Measurements from ENCODE around the gene SNCAIP.

The SNCAIP gene

DNA sequence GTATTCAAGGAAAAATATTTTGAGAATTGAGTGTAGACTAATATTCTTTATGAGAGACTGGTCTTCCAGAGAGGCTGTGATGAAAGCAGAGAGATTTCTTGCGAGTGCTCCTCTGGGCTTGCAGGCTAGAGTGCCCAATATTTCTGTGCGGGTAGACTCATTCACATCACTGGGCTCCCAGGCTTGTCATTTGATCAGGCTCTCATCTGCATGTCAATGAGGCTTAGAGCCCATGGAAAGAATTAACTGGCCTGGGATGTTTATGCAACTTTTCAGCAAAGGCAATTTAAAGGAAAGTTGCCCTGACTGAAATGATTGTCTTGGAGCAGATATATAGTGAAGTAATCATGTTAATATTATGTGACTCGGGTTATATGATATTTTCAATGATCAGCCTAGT, 42.3 kb downstream of the SNCAIP start:
- ATAC-seq, result no peak
- TF ChIP-seq ZFP30 (CRISPR knock-in tag; IDR thresholded peaks at IDR 0.05), result no peak
- TF ChIP-seq ISL1 (CRISPR knock-in tag; IDR thresholded peaks at IDR 0.05), result no peak
- TF ChIP-seq, protein P1, sequence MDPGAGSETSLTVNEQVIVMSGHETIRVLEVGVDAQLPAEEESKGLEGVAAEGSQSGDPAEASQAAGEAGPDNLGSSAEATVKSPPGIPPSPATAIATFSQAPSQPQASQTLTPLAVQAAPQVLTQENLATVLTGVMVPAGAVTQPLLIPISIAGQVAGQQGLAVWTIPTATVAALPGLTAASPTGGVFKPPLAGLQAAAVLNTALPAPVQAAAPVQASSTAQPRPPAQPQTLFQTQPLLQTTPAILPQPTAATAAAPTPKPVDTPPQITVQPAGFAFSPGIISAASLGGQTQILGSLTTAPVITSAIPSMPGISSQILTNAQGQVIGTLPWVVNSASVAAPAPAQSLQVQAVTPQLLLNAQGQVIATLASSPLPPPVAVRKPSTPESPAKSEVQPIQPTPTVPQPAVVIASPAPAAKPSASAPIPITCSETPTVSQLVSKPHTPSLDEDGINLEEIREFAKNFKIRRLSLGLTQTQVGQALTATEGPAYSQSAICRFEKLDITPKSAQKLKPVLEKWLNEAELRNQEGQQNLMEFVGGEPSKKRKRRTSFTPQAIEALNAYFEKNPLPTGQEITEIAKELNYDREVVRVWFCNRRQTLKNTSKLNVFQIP (CRISPR knock-in tag; IDR thresholded peaks at IDR 0.05; ENCODE audit: borderline replicate concordance, low read depth), result no peak
- TF ChIP-seq CSDC2 (CRISPR knock-in tag; IDR thresholded peaks at IDR 0.05), result no peak
- no peak for TF ChIP-seq ZNF8 (CRISPR knock-in tag; IDR thresholded peaks at IDR 0.05)
- TF ChIP-seq, protein P2, sequence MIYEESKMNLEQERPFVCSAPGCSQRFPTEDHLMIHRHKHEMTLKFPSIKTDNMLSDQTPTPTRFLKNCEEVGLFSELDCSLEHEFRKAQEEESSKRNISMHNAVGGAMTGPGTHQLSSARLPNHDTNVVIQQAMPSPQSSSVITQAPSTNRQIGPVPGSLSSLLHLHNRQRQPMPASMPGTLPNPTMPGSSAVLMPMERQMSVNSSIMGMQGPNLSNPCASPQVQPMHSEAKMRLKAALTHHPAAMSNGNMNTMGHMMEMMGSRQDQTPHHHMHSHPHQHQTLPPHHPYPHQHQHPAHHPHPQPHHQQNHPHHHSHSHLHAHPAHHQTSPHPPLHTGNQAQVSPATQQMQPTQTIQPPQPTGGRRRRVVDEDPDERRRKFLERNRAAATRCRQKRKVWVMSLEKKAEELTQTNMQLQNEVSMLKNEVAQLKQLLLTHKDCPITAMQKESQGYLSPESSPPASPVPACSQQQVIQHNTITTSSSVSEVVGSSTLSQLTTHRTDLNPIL (CRISPR knock-in tag; IDR thresholded peaks at IDR 0.05; ENCODE audit: low read depth), result no peak

DNA sequence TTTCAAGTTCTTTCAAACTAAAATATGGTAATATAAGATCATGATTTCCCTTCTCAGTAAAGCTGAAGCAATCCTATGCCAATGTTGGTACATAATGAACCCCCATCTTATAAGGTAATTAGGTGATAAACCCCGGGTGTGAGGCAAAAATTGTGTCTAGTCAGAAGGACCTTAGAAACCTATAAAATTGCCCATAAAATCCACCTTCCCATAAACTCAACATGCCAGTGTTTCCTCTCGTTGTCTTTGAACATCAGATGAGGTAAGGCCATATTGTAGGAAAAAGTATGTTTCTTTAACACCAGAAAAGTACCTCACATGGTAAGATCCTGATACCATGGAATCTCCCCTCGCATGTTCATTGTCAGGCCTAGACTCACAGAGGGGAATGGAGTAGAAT, 43.3 kb downstream of the SNCAIP start:
- ATAC-seq, result no peak
- TF ChIP-seq ZNF8 (CRISPR knock-in tag; IDR thresholded peaks at IDR 0.05) (no peak), BACH2 (CRISPR knock-in tag; IDR thresholded peaks at IDR 0.05; ENCODE audit: borderline replicate concordance) (no peak), ISL1 (CRISPR knock-in tag; IDR thresholded peaks at IDR 0.05) (no peak), TCF4 (CRISPR knock-in tag; IDR thresholded peaks at IDR 0.05; ENCODE audit: borderline replicate concordance) (no peak), TOX (CRISPR knock-in tag; IDR thresholded peaks at IDR 0.05; ENCODE audit: borderline replicate concordance) (no peak), RARB (CRISPR knock-in tag; IDR thresholded peaks at IDR 0.05) (no peak), ESRRG (CRISPR knock-in tag; IDR thresholded peaks at IDR 0.05) (no peak), GLIS3 (CRISPR knock-in tag; IDR thresholded peaks at IDR 0.05) (no peak), ZFP30 (CRISPR knock-in tag; IDR thresholded peaks at IDR 0.05) (no peak), ZNF565 (CRISPR knock-in tag; conservative IDR thresholded peaks at IDR 0.05; ENCODE audit: low read depth) (no peak), ZC3H10 (CRISPR knock-in tag; IDR thresholded peaks at IDR 0.05) (no peak), CSDC2 (CRISPR knock-in tag; IDR thresholded peaks at IDR 0.05) (no peak), OSR1 (CRISPR knock-in tag; IDR thresholded peaks at IDR 0.05) (no peak), PPARA (CRISPR knock-in tag; IDR thresholded peaks at IDR 0.05; ENCODE audit: borderline replicate concordance) (no peak)
- TF ChIP-seq, protein P3, sequence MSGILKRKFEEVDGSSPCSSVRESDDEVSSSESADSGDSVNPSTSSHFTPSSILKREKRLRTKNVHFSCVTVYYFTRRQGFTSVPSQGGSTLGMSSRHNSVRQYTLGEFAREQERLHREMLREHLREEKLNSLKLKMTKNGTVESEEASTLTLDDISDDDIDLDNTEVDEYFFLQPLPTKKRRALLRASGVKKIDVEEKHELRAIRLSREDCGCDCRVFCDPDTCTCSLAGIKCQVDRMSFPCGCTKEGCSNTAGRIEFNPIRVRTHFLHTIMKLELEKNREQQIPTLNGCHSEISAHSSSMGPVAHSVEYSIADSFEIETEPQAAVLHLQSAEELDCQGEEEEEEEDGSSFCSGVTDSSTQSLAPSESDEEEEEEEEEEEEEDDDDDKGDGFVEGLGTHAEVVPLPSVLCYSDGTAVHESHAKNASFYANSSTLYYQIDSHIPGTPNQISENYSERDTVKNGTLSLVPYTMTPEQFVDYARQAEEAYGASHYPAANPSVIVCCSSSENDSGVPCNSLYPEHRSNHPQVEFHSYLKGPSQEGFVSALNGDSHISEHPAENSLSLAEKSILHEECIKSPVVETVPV (CRISPR knock-in tag; IDR thresholded peaks at IDR 0.05), result no peak
- TF ChIP-seq, protein P4, sequence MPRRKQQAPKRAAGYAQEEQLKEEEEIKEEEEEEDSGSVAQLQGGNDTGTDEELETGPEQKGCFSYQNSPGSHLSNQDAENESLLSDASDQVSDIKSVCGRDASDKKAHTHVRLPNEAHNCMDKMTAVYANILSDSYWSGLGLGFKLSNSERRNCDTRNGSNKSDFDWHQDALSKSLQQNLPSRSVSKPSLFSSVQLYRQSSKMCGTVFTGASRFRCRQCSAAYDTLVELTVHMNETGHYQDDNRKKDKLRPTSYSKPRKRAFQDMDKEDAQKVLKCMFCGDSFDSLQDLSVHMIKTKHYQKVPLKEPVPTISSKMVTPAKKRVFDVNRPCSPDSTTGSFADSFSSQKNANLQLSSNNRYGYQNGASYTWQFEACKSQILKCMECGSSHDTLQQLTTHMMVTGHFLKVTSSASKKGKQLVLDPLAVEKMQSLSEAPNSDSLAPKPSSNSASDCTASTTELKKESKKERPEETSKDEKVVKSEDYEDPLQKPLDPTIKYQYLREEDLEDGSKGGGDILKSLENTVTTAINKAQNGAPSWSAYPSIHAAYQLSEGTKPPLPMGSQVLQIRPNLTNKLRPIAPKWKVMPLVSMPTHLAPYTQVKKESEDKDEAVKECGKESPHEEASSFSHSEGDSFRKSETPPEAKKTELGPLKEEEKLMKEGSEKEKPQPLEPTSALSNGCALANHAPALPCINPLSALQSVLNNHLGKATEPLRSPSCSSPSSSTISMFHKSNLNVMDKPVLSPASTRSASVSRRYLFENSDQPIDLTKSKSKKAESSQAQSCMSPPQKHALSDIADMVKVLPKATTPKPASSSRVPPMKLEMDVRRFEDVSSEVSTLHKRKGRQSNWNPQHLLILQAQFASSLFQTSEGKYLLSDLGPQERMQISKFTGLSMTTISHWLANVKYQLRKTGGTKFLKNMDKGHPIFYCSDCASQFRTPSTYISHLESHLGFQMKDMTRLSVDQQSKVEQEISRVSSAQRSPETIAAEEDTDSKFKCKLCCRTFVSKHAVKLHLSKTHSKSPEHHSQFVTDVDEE (CRISPR knock-in tag; IDR thresholded peaks at IDR 0.05), result no peak
- TF ChIP-seq, protein P1 (CRISPR knock-in tag; IDR thresholded peaks at IDR 0.05; ENCODE audit: borderline replicate concordance, low read depth), result no peak
- TF ChIP-seq, protein P2 (CRISPR knock-in tag; IDR thresholded peaks at IDR 0.05; ENCODE audit: low read depth), result no peak

DNA sequence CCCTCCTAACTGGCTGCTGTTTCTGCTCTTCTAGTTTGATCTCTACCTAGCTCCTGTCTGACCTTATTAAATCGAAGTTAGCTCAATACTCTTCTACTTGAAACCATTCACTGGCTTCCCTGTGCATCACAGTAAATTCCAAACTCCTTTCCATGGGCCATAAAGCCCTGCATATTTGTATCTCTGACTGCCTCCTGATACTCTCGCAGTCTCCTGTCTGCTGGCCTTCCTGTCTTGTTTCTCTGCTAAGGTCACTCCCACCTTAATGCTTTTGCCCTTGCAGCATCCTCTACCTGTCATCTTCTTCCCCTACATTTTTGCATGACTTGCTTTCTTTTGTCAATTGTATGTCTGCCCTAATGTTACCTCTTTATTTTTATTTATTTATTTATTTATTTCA, 44.8 kb downstream of the SNCAIP start:
- ATAC-seq, result no peak
- TF ChIP-seq ISL1 (CRISPR knock-in tag; IDR thresholded peaks at IDR 0.05), result no peak
- TF ChIP-seq, protein P5, sequence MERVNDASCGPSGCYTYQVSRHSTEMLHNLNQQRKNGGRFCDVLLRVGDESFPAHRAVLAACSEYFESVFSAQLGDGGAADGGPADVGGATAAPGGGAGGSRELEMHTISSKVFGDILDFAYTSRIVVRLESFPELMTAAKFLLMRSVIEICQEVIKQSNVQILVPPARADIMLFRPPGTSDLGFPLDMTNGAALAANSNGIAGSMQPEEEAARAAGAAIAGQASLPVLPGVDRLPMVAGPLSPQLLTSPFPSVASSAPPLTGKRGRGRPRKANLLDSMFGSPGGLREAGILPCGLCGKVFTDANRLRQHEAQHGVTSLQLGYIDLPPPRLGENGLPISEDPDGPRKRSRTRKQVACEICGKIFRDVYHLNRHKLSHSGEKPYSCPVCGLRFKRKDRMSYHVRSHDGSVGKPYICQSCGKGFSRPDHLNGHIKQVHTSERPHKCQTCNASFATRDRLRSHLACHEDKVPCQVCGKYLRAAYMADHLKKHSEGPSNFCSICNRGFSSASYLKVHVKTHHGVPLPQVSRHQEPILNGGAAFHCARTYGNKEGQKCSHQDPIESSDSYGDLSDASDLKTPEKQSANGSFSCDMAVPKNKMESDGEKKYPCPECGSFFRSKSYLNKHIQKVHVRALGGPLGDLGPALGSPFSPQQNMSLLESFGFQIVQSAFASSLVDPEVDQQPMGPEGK (CRISPR knock-in tag; IDR thresholded peaks at IDR 0.05; ENCODE audit: borderline replicate concordance), result no peak
- TF ChIP-seq SNAI2 (CRISPR knock-in tag; IDR thresholded peaks at IDR 0.05), result no peak
- no peak for TF ChIP-seq TOX (CRISPR knock-in tag; IDR thresholded peaks at IDR 0.05; ENCODE audit: borderline replicate concordance)
- no peak for TF ChIP-seq ZNF8 (CRISPR knock-in tag; IDR thresholded peaks at IDR 0.05)
- no peak for TF ChIP-seq RARB (CRISPR knock-in tag; IDR thresholded peaks at IDR 0.05)
- TF ChIP-seq ZNF70 (CRISPR knock-in tag; IDR thresholded peaks at IDR 0.05), result no peak
- TF ChIP-seq, protein P4 (CRISPR knock-in tag; IDR thresholded peaks at IDR 0.05), result no peak
- no peak for TF ChIP-seq CSDC2 (CRISPR knock-in tag; IDR thresholded peaks at IDR 0.05)

Measured in SK-N-SH treated with all-trans-retinoic acid at 6 μM for 48 hours (cell line).